Cardiac septum (tissue), 1 donor: Measurements from ENCODE around the gene SCRT2. TPM values are rescaled to one million over a fixed set of nuclear protein-coding genes. Genes with fewer than 3 reads are reported as not detected.
"Not testable (repeated sequence)": the region's sequence is repeated elsewhere in the genome, so short reads cannot be mapped to it uniquely, and the experiment has no call there.

Experiments used
- DNase-seq: peaks from one replicate; pipeline ENCODE4 v3.0.0-alpha.2; 2020; ENCODE audit warnings: low spot score
- intact Hi-C: fragments of 100-400 bp; cut with DNase I; formaldehyde crosslinking; loops from one replicate; pipeline ENCODE4 v1.14.0; 2022
- total RNA-seq: library from RNA; stranded (reverse); fragmentation: NEBNext Ultra II Directional; extraction: Animal tissue kit (Norgen Biotek cat#: 25700); gene quantifications from one replicate; pipeline ENCODE4 v1.2.1, GENCODE V29; 2021
- donor health status: DM: no; HTN: no; CAD: no.

SCRT2 gene
- total RNA-seq, 1 donor from 2014 or later: not detected

GRCh38 chr20:703006-703405 is 27.4 kb upstream of the SCRT2 start:
- no peak for DNase-seq
- intact Hi-C loops: no loop called here

- peak; percentile 69 for DNase-seq
- intact Hi-C loops: no loop called here
Observed at GRCh38 chr20:701401-702129, 26.0 kb upstream of the SCRT2 start.

DNA sequence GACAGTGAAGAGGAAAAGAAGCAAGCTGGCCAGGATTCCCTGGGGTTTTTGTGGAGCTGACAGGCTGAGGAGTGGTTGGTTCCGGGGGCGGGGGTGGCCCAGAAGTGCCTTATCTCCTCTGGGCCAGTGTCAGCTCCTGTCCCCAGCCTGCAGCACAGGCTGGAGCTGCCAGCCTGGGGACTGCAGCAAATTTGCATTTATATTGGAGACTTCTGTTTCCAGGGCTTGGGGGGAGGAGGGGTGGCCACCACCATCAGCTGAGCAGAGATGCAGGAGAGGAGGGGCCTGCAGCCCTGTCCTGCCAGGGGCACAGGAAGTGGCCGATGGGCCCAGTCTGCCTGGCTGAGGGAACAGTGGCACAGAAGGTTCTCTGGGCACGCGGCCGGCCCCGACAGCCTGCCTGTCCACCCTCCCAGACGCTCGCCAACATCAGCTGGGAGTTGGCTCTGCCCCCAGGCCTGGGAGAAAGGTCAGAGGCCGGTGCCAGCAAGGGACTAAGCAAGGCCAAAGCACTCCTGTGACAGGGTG is 24.3 kb upstream of the SCRT2 start:
- intact Hi-C loops: no loop called here

DNA sequence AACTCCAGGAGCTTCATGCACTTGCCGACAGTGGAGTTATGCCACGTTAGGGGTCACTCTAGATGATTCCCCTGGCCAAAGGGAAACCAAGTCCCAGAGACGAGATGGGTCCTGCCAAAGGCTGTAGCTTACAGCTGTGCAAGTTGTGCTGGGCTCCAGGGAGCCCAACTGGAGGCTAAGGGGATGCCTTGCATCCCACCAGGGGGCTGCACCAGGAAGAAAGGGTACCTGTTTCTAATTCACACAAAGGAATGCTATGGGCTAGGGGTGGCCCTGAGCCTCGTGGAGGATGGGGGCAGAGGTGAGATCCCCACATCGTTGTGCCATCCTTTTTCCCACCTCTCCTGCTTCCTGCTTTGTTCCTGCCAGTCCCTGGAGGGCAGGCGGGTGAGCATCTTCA is 23.7 kb upstream of the SCRT2 start:
- DNase-seq: peak; percentile 53
- intact Hi-C loops: no loop called here

More for the DNA sequence above, 24.3 kb upstream of the SCRT2 start:
- DNase-seq: peak; percentile 85

DNA sequence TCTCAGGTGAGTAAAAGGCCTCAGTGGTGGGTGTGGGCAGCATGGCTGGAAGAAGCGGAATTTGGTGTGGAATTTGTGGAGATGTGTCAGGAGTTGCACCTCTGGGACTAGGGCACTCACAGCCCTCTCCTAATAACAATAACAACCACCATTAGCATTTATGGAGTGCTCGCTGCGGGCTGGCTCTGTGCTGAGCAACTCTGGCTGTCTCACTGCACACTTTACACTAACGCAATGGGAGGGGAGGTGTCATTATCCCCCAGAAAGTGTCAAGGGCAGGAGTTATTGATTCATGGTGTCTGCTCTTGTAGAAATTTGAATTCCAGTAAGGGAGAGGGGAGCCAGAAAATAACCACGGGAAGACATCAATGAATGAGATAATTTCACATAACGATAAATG is 22.7 kb upstream of the SCRT2 start:
- intact Hi-C loops: no loop called here
- peak; percentile 22 for DNase-seq

GRCh38 chr20:697826-698225 is 22.2 kb upstream of the SCRT2 start:
- intact Hi-C loops: no loop called here
- DNase-seq: peak; percentile 36

DNA sequence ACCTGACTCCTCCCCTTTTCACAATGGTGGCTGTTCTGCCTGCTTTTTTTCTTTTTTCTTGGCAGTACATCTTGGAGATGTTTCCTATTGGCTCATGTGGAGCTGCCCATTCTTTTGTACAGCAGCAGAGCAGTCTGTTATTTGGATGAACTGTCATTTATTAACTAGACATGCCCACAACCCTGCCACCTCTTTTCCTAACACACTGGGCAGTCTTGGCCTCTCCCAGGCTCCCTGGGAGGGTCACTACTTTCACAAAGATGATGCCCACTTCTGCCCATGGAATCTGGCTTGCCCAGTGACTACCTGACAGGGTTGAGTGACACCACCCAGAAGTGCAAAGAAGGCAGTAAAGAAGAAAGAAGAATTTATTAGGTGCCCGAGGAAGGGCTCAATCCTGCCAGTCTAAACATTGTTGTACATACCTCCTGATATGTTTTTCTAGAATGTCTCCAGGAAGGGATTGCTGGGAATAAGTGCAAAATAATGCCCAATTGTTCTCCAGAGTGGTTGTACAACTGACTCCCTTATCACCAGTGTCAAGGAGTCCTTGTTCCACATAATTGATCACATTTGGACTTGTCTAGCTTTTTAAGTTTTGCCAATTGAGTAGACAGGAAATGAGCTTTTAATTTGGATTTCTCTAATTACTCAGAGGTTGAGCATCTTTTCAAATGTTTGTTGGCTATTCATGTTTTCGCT is 19.7 kb upstream of the SCRT2 start:
- DNase-seq: peak; percentile 47
- intact Hi-C loops: no loop called here

DNA sequence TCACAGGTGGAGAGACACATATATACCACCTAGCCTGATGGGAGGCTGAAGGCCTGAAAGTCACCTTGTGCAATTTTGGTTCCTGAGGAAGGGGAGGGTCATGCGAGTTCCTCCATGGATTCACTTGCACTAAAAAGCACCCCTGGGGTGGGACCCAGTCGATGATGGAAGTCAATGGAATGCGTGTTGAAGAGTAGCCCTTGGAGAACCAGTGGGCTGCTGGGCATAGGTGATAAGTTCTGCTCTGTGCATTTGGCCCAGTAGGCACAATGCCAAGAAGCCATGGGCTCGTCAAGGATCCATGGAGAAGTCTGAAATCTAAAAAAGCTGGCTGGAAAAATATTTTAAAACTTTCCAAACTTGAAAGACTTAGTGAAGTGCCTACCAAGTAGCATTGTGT is 18.9 kb upstream of the SCRT2 start:
- DNase-seq: peak; percentile 59
- intact Hi-C loops: no loop called here

DNA sequence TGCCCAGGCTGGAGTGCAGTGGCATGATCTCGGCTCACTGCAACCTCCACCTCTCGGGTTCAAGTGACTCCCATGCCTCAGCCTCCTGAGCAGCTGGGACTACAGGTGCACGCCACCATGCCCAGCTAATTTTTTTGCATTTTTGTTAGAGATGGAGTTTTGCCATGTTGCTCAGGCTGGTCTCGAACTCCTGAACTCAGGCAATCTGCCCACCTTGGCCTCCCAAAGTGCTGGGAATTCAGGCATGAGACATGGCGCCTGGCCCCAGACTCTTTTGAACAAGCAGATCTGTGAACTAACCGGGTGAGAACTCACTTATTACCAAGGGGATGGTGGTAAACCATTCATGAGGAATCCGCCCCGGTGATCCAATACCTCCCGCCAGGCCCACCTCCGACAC is 18.2 kb upstream of the SCRT2 start:
- DNase-seq: peak; percentile 26
- intact Hi-C loops: not testable (repeated sequence)

- intact Hi-C loops: no loop called here
Observed at GRCh38 chr20:692044-692443, 16.4 kb upstream of the SCRT2 start.

DNA sequence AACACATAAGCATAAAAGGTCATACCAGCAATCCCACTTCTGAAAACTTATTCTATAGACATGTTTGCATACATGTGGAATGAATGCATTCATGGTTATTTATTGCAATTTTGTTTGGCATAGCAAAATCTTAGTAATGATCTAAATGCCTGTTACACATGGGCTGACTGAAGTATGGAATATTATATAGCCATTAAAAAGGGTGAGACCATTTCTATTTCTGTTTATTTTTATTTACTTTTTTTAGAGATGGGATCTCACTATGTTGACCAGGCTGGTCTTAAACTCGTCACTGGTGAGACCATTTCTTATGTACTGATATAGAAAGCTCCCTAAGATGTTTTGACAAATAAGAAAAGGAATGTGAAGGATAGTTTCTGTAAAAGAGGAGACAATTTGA is 14.3 kb upstream of the SCRT2 start:
- intact Hi-C loops: no loop called here
- no peak for DNase-seq

More at GRCh38 chr20:692044-692443, 16.4 kb upstream of the SCRT2 start:
- DNase-seq: peak; percentile 43

- intact Hi-C loops: no loop called here
- DNase-seq: peak; percentile 33
Observed at GRCh38 chr20:689348-689747, 13.7 kb upstream of the SCRT2 start.

GRCh38 chr20:688809-689212 is 13.2 kb upstream of the SCRT2 start:
- intact Hi-C loops: no loop called here
- peak; percentile 68 for DNase-seq

GRCh38 chr20:687468-688203 is 12.0 kb upstream of the SCRT2 start:
- no peak for DNase-seq
- intact Hi-C loops: no loop called here

GRCh38 chr20:684676-685319 is 9.2 kb upstream of the SCRT2 start:
- intact Hi-C loops: no loop called here

DNA sequence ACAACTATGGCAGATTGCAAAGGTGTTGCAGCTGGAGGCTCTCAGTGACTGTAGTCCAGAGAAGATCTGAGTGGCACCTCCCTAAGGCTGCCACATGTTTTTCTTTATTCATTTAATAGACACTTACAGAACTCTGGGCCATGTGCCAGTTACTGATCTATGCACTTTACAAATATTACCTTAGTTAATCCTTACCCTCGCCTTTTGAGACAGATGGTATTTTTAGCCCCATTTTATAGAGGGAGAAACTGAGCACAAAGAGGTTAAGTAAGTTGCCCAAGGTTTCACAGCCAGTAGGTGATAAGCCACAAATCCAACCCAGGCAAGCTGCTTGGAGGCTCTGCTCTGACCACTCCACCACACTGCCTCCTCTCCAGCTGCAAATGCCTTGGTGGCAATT is 6.5 kb upstream of the SCRT2 start:
- no peak for DNase-seq
- intact Hi-C loops: no loop called here

More at GRCh38 chr20:684676-685319, 9.2 kb upstream of the SCRT2 start:
- no peak for DNase-seq

- no peak for DNase-seq
- intact Hi-C loops: no loop called here
Observed at GRCh38 chr20:680638-681187, 5.1 kb upstream of the SCRT2 start.

GRCh38 chr20:677957-678356 is 2.4 kb upstream of the SCRT2 start:
- DNase-seq: no peak
- intact Hi-C loops: no loop called here

DNA sequence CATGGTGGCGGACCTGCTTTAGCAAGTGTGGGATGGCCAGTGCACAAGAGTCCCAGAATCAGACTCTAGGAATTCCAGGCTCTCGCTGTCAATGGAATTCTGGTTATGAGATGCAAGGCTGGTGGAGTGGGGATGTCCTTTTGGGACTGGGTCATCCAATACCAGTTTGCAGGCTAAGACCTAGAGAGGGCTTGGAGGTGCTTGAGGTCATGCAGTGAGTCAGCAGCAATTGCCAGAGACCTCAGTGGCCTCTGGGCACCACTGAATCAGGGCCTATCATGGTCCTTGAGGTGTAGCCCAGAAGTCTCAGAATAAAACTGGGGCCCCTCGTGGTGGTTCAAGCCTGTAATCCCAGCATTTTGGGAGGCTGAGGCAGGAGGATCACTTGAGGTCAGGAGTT is 1.4 kb upstream of the SCRT2 start:
- intact Hi-C loops: no loop called here

More for the DNA sequence above, 1.4 kb upstream of the SCRT2 start:
- DNase-seq: no peak
